ENCODE measurements around the gene PPM1H. TPM values are rescaled to one million over a fixed set of nuclear protein-coding genes. Genes with fewer than 3 reads are reported as not detected.

PPM1H gene
- total and polyA plus RNA-seq, 2 of the 8 experiments (the other 6 are each of a cell fraction or from before 2014, with no cell fraction given): 16.4 to 36.1 TPM

DNA sequence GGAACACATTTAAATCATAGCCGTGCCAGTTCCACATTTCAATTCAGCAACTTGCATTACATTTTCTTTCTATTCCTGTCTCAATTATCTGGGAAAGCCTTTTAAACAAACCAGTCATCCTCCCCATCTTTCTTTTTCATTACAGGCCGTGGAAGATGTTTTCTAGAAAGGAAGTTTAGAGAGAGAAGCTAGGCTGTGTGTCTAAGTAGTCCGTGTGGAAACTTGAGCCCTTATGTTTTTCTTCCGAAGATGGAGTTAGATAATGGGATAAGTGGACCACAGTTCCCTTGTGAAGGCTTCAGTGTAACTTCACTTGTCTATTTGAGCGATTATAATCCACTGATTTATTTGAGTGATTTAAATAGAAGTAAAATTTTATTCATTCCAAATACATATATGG lies 12.4 kb upstream of the PPM1H start:
- no peak overlapping the region for H3K4me3 ChIP-seq (ENCODE audit: extremely low read depth in 1 of 4, insufficient read depth in 2 of 4, low read depth in 3 of 4, low read length in 4 of 4)
- no peak overlapping the region for H2AK5ac ChIP-seq (ENCODE audit: low read depth, low read length)
- ChIA-PET POLR2A (ENCODE audit: partially characterized antibody) (no interaction called here), CTCF (ENCODE audit: partially characterized antibody) (interaction anchor here (1.1 kb wide), 1 partner anchor 12 kb away, joined by 4 read pairs; no protein-coding TSS in a partner anchor)
- H3K18ac ChIP-seq (ENCODE audit: extremely low read depth, low read length): no peak overlapping the region
- no peaks in the 10 kb centered on the region for H4K20me1 ChIP-seq (replicated peaks in 1 of 2; ENCODE audit: control insufficient read depth in 1 of 2, insufficient read depth in 2 of 2, low read length in 2 of 2)
- H3K36me3 ChIP-seq (ENCODE audit: control insufficient read depth in 2 of 4, insufficient read depth in 4 of 4, low read length in 3 of 4): no peaks in the 10 kb centered on the region
- no peak overlapping the region for H3K27ac ChIP-seq (ENCODE audit: low read depth, low read length)
- no peaks in the 10 kb centered on the region for H3K4me1 ChIP-seq (replicated peaks in 1 of 4; ENCODE audit: control insufficient read depth in 3 of 4, insufficient read depth in 4 of 4, low read length in 3 of 4)
- H2BK12ac ChIP-seq (ENCODE audit: low read depth, low read length): no peak overlapping the region
- DNase-seq (ENCODE audit: low read depth in 1 of 2, low spot score in 2 of 2) (no peak), FAIRE-seq (no peak)
- H3K23me2 ChIP-seq (ENCODE audit: low read depth, low read length): no peaks in the 10 kb centered on the region; the same call in 1 of the 2 replicates
- no peaks in the 10 kb centered on the region for H3K79me1 ChIP-seq (ENCODE audit: low read depth, low read length)
- H4K5ac ChIP-seq (ENCODE audit: insufficient read length, low read depth, low read length): no peak overlapping the region
- no peak overlapping the region for H3K14ac ChIP-seq (ENCODE audit: insufficient read length)
- H3K9me3 ChIP-seq (ENCODE audit: insufficient read depth in 2 of 2, low read depth in 1 of 2, low read length in 1 of 2): no peaks in the 10 kb centered on the region
- H3K79me2 ChIP-seq (ENCODE audit: control insufficient read depth in 1 of 2, insufficient read depth in 2 of 2, low read length in 2 of 2): no peaks in the 10 kb centered on the region
- no peak overlapping the region for H4K91ac ChIP-seq (replicated peaks; ENCODE audit: insufficient read length, low read length)
- H2BK15ac ChIP-seq (ENCODE audit: low read length): no peak overlapping the region
- H3K23ac ChIP-seq (ENCODE audit: insufficient read length): no peak overlapping the region
- no peak overlapping the region for H2BK20ac ChIP-seq (ENCODE audit: low read length)
- H2BK120ac ChIP-seq (replicated peaks; ENCODE audit: low read depth, low read length): no peak overlapping the region
- H3K9ac ChIP-seq (replicated peaks in 1 of 4; ENCODE audit: extremely low read depth in 1 of 4, low read depth in 3 of 4, low read length in 3 of 4): no peak overlapping the region
- H4K8ac ChIP-seq (ENCODE audit: extremely low read depth, insufficient read depth, low read length): no peak overlapping the region
- no peaks in the 10 kb centered on the region for H3K27me3 ChIP-seq (replicated peaks in 1 of 4; ENCODE audit: control insufficient read depth in 3 of 4, extremely low read depth in 1 of 4, insufficient read depth in 3 of 4, low read length in 3 of 4)
- no peak overlapping the region for H2AFZ ChIP-seq (ENCODE audit: low read length)
- no peak overlapping the region for H3K4me2 ChIP-seq (ENCODE audit: insufficient read depth in 1 of 2, low read depth in 2 of 2, low read length in 2 of 2)
- H3K4ac ChIP-seq (replicated peaks; ENCODE audit: insufficient read length, low read depth, low read length): no peak overlapping the region
- WGBS, 2 experiments (ENCODE audit: extremely low coverage in 1 of 2, insufficient coverage in 1 of 2, insufficient read length in 1 of 2, insufficient replicate concordance in 2 of 2, low coverage in 1 of 2, low lambda C conversion rate in 2 of 2, missing lambda C conversion rate in 1 of 2): 88% methylated on average over 5 of the region's 5 CpGs; no CpG with 5 or more reads in 1 of the 2 experiments
- H3K56ac ChIP-seq (replicated peaks; ENCODE audit: insufficient read length, low read depth, low read length): no peak overlapping the region
- no peak overlapping the region for H2BK5ac ChIP-seq (ENCODE audit: low read depth, low read length)
- no peak for TF ChIP-seq TBP (IDR thresholded peaks at IDR 0.05; ENCODE audit: low read depth, low read length)
- TF ChIP-seq KDM5A (IDR thresholded peaks at IDR 0.05; ENCODE audit: low read length): no peak
- no peak for TF ChIP-seq SP4 (IDR thresholded peaks at IDR 0.05; ENCODE audit: low read length)
- TF ChIP-seq TAF7 (optimal IDR thresholded peaks at IDR 0.05; ENCODE audit: borderline replicate concordance, low read depth, low read length): no peak
- no peak for TF ChIP-seq EP300 (IDR thresholded peaks at IDR 0.05; ENCODE audit: borderline replicate concordance in 1 of 2, low read depth in 2 of 2, low read length in 2 of 2)
- TF ChIP-seq, protein P1, sequence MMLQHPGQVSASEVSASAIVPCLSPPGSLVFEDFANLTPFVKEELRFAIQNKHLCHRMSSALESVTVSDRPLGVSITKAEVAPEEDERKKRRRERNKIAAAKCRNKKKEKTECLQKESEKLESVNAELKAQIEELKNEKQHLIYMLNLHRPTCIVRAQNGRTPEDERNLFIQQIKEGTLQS (IDR thresholded peaks at IDR 0.05; ENCODE audit: insufficient read depth, low read depth, low read length): no peak
- no peak for TF ChIP-seq POLR2A (IDR thresholded peaks at IDR 0.05; ENCODE audit: control extremely low read depth in 1 of 2, low read depth in 2 of 2, low read length in 2 of 2)
- no peak for TF ChIP-seq HDAC6 (IDR thresholded peaks at IDR 0.05; ENCODE audit: low read depth, low read length)
- TF ChIP-seq SIN3A (conservative IDR thresholded peaks at IDR 0.05 in 1 of 2, IDR thresholded peaks at IDR 0.05 in 1 of 2; ENCODE audit: low read depth in 1 of 2, low read length in 2 of 2): no peak
- no peak for TF ChIP-seq BCL11A (IDR thresholded peaks at IDR 0.05; ENCODE audit: low read depth in 2 of 2, low read length in 2 of 2)
- no peak for TF ChIP-seq RAD21 (IDR thresholded peaks at IDR 0.05 in 1 of 2, conservative IDR thresholded peaks at IDR 0.05 in 1 of 2; ENCODE audit: low read depth in 2 of 2, low read length in 2 of 2)
- no peak for TF ChIP-seq ASH2L (IDR thresholded peaks at IDR 0.05; ENCODE audit: low read length)
- TF ChIP-seq TEAD4 (IDR thresholded peaks at IDR 0.05; ENCODE audit: low read depth, low read length): no peak
- TF ChIP-seq POU5F1 (IDR thresholded peaks at IDR 0.05; ENCODE audit: low read depth, low read length): no peak
- TF ChIP-seq BACH1 (IDR thresholded peaks at IDR 0.05; ENCODE audit: low read length): no peak
